22Rv1 (cell line): ENCODE measurements around the gene MRPS16.

Experiments
- H3K27ac ChIP-seq: fragments of 450-650 bp; 2 replicates; pipeline ENCODE4 v1.5.1; 2017
- CTCF ChIP-seq: fragments of 450-650 bp; IDR thresholded peaks from 2 replicates; pipeline ENCODE4 v1.5.1; 2017; ENCODE audit warnings: mild to moderate bottlenecking
- ZFX ChIP-seq: fragments of 450-650 bp; IDR thresholded peaks from 2 replicates; pipeline ENCODE4 v1.6.1; 2017; ENCODE audit warnings: antibody characterized with exemption, borderline replicate concordance

Gene MRPS16

GRCh38 chr10:73238990-73239566, 13.4 kb downstream of the MRPS16 start:
- no peak for TF ChIP-seq ZFX
- TF ChIP-seq CTCF, result no peak
- H3K27ac ChIP-seq, result no peak overlapping the region

- no peak for TF ChIP-seq ZFX
- no peak for TF ChIP-seq CTCF
- H3K27ac ChIP-seq, result no peak overlapping the region
These were observed 17.7 kb downstream of the MRPS16 start for GRCh38 chr10:73234695-73235094.

- H3K27ac ChIP-seq, result no peak overlapping the region
- TF ChIP-seq CTCF (no peak), ZFX (no peak)
These were observed 18.6 kb downstream of the MRPS16 start for GRCh38 chr10:73233883-73234282.

GRCh38 chr10:73232887-73233286, 19.6 kb downstream of the MRPS16 start:
- TF ChIP-seq CTCF (0 out of 2 replicates have a peak, but pooled peaks have one; percentile 23), ZFX (no peak)
- H3K27ac ChIP-seq, result no peak overlapping the region

- no peak overlapping the region for H3K27ac ChIP-seq
- TF ChIP-seq CTCF, result no peak
- TF ChIP-seq ZFX, result no peak
These were observed 22.9 kb downstream of the MRPS16 start for GRCh38 chr10:73229567-73229966.

GRCh38 chr10:73228247-73228646, 24.2 kb downstream of the MRPS16 start:
- H3K27ac ChIP-seq, result no peak overlapping the region
- TF ChIP-seq ZFX (no peak), CTCF (no peak)

- no peak for TF ChIP-seq ZFX
- no peak for TF ChIP-seq CTCF
These were observed 25.8 kb downstream of the MRPS16 start for GRCh38 chr10:73226663-73227062.

More at GRCh38 chr10:73226663-73227062, 25.8 kb downstream of the MRPS16 start:
- no peak overlapping the region for H3K27ac ChIP-seq
